ENCODE data around the gene GRIA4.

- TF ChIP-seq, protein P1, sequence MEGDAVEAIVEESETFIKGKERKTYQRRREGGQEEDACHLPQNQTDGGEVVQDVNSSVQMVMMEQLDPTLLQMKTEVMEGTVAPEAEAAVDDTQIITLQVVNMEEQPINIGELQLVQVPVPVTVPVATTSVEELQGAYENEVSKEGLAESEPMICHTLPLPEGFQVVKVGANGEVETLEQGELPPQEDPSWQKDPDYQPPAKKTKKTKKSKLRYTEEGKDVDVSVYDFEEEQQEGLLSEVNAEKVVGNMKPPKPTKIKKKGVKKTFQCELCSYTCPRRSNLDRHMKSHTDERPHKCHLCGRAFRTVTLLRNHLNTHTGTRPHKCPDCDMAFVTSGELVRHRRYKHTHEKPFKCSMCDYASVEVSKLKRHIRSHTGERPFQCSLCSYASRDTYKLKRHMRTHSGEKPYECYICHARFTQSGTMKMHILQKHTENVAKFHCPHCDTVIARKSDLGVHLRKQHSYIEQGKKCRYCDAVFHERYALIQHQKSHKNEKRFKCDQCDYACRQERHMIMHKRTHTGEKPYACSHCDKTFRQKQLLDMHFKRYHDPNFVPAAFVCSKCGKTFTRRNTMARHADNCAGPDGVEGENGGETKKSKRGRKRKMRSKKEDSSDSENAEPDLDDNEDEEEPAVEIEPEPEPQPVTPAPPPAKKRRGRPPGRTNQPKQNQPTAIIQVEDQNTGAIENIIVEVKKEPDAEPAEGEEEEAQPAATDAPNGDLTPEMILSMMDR (conservative IDR thresholded peaks at IDR 0.05 in 1 of 2, IDR thresholded peaks at IDR 0.05 in 1 of 2; ENCODE audit: low read depth in 1 of 2, low read length in 2 of 2) = no peak
- TF ChIP-seq EZH2 (IDR thresholded peaks at IDR 0.05; ENCODE audit: low read length, missing control alignments) = no peak
Measured at GRCh38 chr11:105589346-105589745, 20.5 kb upstream of the GRIA4 start.

Measured in fibroblast of lung (primary cell).